VCaP (cell line): ENCODE results near the gene SNCB.

Experiments used
- H3K27ac ChIP-seq: fragments of 450-650 bp; 2 replicates; pipeline ENCODE4 v1.5.1; 2017
- CTCF ChIP-seq: fragments of 450-650 bp; conservative IDR thresholded peaks from 2 replicates; pipeline ENCODE4 v1.5.1; 2017; ENCODE audit warnings: mild to moderate bottlenecking, moderate library complexity

The SNCB gene

GRCh38 chr5:176619569-176620332, 10.6 kb downstream of the SNCB start:
- no peak overlapping the region for H3K27ac ChIP-seq
- no peak for TF ChIP-seq CTCF

GRCh38 chr5:176619203-176619568, 11.1 kb downstream of the SNCB start:
- no peak overlapping the region for H3K27ac ChIP-seq
- TF ChIP-seq CTCF, result no peak

- no peak overlapping the region for H3K27ac ChIP-seq
- no peak for TF ChIP-seq CTCF
These were observed 11.6 kb downstream of the SNCB start for GRCh38 chr5:176618783-176619182.

- H3K27ac ChIP-seq, result no peak overlapping the region
- no peak for TF ChIP-seq CTCF
These were observed 13.8 kb downstream of the SNCB start for GRCh38 chr5:176616511-176616910.

GRCh38 chr5:176614805-176615478, 15.4 kb downstream of the SNCB start:
- no peak for TF ChIP-seq CTCF
- H3K27ac ChIP-seq, result peak overlapping the region; percentile 67; the same call in 1 of the 2 replicates

- H3K27ac ChIP-seq, result peak overlapping the region; percentile 67
- TF ChIP-seq CTCF, result no peak
These were observed 17.5 kb downstream of the SNCB start for GRCh38 chr5:176612855-176613254.

GRCh38 chr5:176612008-176612407, 18.3 kb downstream of the SNCB start:
- no peak overlapping the region for H3K27ac ChIP-seq
- TF ChIP-seq CTCF, result no peak
